Measurements from ENCODE around the gene LHX1.

The LHX1 gene

DNA sequence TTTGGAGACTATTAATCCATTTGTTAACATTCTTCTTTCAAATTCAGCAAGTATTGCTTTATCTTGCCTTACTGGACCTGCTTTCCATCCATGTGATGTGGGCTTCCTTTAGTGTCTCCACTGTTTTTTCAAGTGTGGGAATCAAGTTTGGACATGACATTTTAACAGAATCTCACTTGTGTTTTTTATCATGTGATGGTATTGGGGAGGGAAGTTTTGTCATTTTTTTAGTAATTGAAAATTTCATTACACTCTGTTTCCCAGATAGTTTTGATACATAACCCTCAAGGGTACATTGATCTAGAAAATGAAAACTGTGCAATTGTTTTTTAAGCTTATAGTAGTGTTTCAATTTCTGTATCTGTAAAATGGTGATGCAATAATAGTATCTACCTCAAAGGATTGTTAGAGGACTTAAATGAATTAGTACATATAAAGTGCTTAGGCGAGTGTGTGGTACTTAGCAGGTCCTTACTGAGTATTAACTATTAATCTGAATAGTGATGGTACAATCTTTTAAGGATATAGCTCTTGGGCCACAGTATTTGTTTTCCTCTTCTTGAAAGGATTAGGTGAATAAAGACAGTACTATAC lies 38.7 kb downstream of the LHX1 start:
- no peak for DNase-seq

DNA sequence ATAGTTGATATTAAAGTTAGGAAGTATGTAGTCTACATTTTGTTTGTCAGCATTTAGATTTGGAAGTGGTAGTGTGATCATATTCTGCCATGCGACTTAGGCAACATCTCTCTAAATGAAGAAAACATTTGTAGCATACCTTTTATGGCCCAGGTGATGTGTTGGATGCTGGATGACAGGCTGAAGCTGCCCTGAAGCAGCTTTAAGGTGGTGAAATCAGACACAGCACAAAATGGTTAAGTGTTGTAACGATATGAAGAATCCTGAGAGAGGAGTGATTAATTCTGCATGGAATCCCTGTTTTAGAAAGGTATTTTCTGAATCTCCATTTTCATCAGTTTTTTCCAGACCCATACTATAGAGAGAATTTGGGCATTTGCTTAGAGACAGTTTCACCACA lies 39.8 kb downstream of the LHX1 start:
- no peak for DNase-seq

DNA sequence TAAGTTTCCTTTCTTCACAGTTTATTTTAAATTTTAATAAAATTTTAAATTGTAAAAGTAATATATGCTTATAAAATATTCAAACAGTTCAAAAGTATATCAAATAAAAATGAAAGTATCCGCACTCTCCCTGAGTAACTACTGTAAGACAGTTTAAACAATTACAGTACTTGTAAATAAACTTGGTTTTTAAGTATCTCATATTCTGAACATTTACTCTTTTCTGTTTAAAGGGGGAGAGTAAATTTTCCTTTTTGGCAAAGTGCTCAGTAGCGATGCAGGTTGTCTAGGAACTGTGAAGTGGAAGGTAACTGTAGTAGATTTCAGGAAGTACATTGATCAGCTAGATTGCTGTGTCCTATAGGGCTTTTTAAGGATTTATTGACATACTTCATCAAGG lies 40.3 kb downstream of the LHX1 start:
- DNase-seq: no peak

DNA sequence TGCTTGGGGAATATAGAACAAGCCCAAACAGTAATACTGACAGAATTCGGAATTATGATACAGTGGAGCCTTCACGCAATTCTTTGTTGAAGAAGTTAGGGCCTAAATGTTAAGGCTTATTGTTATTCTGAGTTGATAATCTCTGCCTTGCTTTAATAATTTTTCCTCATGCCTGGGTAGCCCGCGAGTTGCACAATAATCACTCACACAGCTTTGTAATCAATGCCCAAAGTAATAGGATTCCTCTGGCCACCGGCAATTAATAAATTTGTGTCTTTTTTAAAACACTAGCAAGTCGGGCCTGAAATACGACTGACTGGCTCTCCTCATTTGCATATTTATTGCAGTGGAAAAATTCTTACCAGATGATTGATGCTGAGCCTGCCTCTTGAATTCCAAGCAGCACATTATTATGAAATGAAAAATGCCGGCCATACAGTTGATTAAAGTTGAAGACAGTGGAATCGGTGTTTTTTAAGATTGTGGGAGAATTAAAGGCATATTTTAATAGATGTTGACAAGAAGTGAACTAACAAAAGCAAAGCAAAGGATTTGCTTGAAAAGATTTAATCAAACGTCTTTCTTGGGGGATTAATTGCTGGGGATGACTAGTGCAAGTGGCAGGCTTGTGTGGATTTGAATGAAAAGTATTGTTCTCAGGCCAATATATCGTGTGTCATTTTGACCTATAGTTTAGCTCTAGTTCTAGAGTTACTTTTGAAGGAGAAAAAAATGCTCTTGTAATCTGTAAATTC lies 41.7 kb downstream of the LHX1 start:
- DNase-seq: no peak

DNA sequence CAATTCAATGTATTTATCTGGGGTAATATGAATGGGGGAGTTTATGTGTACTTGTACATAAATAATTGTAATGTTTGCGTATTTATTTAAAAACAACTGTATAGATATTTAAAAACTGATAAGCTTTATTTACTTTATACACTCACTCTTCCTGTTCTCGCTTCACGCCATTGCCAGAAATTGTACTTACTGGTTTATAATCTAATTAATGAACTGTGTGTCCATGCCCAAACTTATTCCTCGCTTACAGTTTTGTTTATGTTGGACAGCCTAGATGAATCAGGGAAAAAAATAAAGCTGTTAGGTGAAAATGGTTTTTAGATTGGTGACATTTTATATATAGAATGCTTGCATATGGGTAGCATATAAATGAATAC lies 42.3 kb downstream of the LHX1 start:
- no peak for DNase-seq

DNA sequence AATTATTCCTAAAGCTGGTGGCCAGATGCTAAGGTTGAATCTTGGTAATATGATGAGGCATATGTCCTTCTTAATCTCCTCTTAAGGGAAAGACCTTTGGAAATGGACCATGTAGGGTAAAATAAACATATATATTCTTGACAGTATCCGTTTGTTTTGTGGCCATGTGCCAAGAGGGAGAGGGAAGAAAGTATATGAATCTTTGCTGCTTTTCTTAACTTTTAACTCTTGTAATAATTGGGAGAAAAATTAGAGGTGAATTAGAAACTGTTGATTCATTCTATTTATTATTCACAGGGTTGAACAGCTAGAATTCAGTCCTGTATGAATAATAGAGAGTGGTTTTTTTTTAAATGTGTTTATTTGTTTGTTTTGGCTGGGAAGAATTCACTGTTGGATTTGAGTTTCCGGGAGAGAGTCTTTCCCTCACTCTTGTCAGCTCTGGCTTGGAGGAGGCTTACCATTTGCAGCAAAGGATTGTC lies 43.0 kb downstream of the LHX1 start:
- DNase-seq: no peak

DNA sequence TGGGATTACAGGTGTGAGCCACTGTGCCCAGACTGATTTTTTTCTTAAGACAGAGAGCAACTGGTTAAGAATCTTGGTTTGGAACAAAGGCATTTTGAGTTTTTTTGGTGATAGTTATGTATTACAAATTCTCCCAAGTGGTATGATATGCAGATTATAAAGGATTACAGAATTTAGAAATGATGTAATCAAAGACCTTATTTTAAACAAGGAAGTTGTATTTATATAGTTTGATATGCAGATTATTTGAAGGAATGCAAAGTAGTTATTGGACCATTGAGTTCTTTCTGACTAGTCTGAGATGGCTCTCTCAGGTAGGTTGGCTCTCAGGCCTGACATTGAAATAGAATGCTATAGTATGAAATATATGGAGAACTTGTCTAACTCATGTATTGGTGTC lies 46.3 kb downstream of the LHX1 start:
- no peak for DNase-seq

DNA sequence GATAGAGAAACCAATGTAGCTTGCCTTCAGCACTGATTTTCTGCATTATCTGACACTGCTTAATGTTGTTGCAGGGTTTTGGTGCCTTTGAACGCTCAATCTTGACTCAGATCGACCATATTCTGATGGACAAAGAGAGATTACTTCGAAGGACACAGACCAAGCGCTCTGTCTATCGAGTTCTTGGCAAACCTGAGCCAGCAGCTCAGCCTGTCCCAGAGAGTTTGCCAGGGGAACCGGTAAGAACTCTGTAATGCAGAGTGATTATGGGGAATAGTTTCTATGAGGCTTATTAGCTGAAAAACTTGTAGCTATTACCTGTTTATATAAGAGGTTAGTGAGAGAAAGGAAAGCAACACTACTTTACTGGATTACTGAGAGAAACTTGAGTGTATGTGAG lies 51.9 kb downstream of the LHX1 start:
- DNase-seq: no peak

DNA sequence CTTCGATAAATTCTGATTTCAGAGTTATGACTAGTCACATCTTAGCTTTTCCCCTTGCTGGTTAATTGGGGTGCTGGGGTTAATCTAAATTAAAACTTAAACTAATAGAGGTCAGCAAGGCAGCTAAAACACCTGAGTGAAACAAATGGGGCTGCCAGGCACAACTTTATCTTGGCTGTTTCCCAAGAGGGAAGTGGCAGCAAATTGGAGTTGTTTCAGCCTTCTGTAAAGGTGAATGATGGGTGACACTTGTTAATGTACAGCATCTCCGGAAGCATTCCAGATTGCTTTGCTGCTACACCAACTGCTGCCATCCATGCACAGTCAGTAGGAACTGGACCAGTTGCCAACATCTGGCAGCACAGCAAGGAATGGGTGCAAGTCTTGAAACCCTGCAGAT lies 55.4 kb downstream of the LHX1 start:
- no peak for DNase-seq

DNA sequence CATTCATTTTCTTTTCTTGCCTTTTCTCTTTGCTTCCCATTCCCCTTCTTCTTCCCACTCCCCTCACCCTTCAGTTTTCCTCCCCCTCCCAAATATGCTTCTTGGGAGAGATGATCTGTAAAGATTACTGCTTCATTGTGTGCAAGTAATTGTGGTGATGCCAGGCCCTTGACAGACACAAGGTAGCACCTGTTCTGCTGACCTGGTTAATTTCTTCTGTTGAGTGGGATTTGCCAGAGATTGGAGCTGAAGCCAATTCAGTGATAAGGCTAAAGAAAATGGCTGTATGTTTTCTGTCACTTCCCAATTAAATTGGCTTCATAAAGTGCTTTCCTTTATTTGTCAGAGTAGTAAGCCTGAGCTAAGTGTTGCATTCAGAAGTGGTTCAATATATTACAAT lies 56.0 kb downstream of the LHX1 start:
- DNase-seq: no peak

Measured in activated CD4-positive, CD25-positive, alpha-beta regulatory T cell (primary cell).